Nephron (organoid): ENCODE data around the gene HNRNPH3.
A peak's percentile ranks its signal among the peaks of the same experiment; 100 is the strongest.

ENCODE experiments used
- H3K27ac Mint-ChIP-seq, 3 experiments: 2 replicates each; pipeline ENCODE4 v1.8.0; 2020; ENCODE audit warnings: mixed read lengths in 3 of 3, mild to moderate bottlenecking in 2 of 3, moderate library complexity in 1 of 3
- H3K27me3 Mint-ChIP-seq: 2 replicates; pipeline ENCODE4 v1.8.0; 2021; ENCODE audit warnings: low read depth, mild to moderate bottlenecking, moderate library complexity, mixed read lengths
- H3K36me3 Mint-ChIP-seq: 2 replicates; pipeline ENCODE4 v1.8.0; 2020; ENCODE audit warnings: low read depth, mixed read lengths
- H3K4me1 Mint-ChIP-seq: 2 replicates; pipeline ENCODE4 v1.8.0; 2020; ENCODE audit warnings: mixed read lengths
- H3K4me3 Mint-ChIP-seq, 3 experiments: 2 replicates each; pipeline ENCODE4 v1.8.0; 2020; ENCODE audit warnings: mild to moderate bottlenecking in 3 of 3, mixed read lengths in 3 of 3, moderate library complexity in 2 of 3
- H3K9me3 Mint-ChIP-seq: 2 replicates; pipeline ENCODE4 v1.8.0; 2020; ENCODE audit warnings: mixed read lengths
- TF ChIP-seq, protein P1 (sequence below), 3 experiments: fragments of 200-600 bp; sonication (generic); IDR thresholded peaks; one replicate each; pipeline ENCODE4 v1.5.0; 2021; ENCODE audit warnings: antibody characterized with exemption in 3 of 3; ENCODE audit not compliant: unreplicated experiment in 3 of 3

Gene HNRNPH3

DNA sequence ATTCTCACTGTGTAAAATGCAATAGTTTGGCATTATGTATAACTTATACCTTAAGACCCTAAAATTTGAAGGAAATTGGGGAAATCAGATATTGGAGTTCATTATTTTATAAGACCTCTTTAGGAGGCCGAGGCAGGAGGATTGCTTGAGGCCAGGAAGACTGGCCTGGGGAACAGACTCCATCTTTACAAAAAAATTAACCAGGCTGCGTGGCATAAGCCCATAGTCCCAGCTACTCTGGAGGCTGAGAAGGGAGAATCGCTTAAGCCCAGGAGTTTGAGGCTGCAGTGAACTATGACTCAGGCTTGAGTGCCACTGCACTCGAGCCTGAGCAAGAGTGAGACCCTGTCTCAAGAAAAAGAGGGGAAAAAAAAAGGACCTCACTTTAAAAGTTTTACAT, 14.9 kb downstream of the HNRNPH3 start:
- no peak overlapping the region for H3K27ac Mint-ChIP-seq
- H3K27me3 Mint-ChIP-seq, result no peaks in the 10 kb centered on the region
- no peaks in the 10 kb centered on the region for H3K9me3 Mint-ChIP-seq
- H3K4me3 Mint-ChIP-seq, result no peak overlapping the region
- TF ChIP-seq, protein P1, sequence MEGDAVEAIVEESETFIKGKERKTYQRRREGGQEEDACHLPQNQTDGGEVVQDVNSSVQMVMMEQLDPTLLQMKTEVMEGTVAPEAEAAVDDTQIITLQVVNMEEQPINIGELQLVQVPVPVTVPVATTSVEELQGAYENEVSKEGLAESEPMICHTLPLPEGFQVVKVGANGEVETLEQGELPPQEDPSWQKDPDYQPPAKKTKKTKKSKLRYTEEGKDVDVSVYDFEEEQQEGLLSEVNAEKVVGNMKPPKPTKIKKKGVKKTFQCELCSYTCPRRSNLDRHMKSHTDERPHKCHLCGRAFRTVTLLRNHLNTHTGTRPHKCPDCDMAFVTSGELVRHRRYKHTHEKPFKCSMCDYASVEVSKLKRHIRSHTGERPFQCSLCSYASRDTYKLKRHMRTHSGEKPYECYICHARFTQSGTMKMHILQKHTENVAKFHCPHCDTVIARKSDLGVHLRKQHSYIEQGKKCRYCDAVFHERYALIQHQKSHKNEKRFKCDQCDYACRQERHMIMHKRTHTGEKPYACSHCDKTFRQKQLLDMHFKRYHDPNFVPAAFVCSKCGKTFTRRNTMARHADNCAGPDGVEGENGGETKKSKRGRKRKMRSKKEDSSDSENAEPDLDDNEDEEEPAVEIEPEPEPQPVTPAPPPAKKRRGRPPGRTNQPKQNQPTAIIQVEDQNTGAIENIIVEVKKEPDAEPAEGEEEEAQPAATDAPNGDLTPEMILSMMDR (IDR thresholded peaks at IDR 0.05; ENCODE audit: unreplicated experiment in 3 of 3), result no peak
- H3K36me3 Mint-ChIP-seq, result peaks cover 65% of the 10 kb centered on the region
- no peaks in the 10 kb centered on the region for H3K4me1 Mint-ChIP-seq

DNA sequence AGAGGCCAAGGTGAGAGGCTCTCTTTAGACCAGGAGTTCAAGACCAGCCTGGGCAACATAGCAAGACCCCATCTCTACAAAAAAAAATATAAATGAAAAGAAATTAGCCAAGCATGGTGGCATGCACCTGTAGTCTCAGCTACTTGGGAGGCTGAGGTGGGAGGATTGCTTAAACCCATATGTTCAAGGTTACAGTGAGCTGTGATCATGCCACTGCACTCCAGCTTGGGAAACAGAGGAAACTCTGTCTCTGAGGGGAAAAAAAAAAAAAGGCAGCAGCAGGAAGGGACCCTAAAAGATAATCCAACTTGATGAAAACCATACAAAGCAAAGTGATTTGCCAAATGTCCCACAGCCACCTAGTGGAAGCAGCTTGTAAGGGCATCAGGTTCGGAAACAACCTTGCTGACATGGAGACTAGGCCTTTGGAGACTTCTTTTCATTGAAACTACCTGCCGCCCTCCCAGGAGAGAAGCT, 16.4 kb downstream of the HNRNPH3 start:
- Mint-ChIP-seq H3K27ac (peak overlapping the region; percentile 54 to 67 (median 64)), H3K36me3 (peaks cover 64% of the 10 kb centered on the region), H3K9me3 (no peaks in the 10 kb centered on the region), H3K4me3 (no peak overlapping the region), H3K27me3 (no peaks in the 10 kb centered on the region), H3K4me1 (no peaks in the 10 kb centered on the region)
- TF ChIP-seq, protein P1 (IDR thresholded peaks at IDR 0.05; ENCODE audit: unreplicated experiment in 3 of 3), result peak; percentile 54 to 70 (median 58)

DNA sequence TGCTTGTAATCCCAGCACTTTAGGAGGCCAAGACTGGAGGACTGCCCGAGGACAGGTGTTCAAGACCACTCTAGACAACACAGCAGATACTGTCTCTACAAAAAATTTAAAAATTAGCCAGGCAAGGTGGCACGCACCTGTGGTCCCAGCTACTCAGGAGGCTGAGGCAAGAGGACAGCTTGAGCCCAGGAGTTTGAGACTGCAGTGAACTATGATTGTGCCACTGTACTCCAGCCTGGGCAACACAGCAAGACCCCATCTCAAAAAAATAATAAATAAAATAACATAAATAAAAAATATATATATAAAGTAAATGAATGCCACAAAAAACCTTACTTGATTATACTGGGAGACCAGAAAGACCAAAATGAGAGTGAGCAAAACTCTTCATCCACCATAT, 21.7 kb downstream of the HNRNPH3 start:
- Mint-ChIP-seq H3K27me3 (no peaks in the 10 kb centered on the region), H3K9me3 (no peaks in the 10 kb centered on the region), H3K36me3 (peaks cover 49% of the 10 kb centered on the region), H3K4me3 (no peak overlapping the region), H3K27ac (no peak overlapping the region), H3K4me1 (no peaks in the 10 kb centered on the region)
- TF ChIP-seq, protein P1 (IDR thresholded peaks at IDR 0.05; ENCODE audit: unreplicated experiment in 3 of 3), result no peak

DNA sequence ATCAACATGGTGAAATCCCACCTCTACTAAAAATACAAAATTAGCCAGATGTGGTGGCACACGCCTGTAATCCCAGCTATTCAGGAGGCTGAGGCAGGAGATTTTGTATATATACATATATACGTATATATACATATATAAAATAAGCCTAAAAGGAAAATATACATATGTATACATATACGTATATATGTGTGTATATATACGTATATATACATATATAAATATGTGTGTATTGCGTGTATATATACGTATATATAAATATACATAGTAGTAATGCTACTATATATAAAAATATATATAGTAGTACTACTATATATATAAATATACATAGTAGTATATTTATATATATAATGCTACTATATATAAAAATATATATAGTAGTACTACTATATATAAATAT, 27.3 kb downstream of the HNRNPH3 start:
- H3K27me3 Mint-ChIP-seq, result no peaks in the 10 kb centered on the region
- no peak overlapping the region for H3K27ac Mint-ChIP-seq
- TF ChIP-seq, protein P1 (IDR thresholded peaks at IDR 0.05; ENCODE audit: unreplicated experiment in 3 of 3), result no peak
- H3K4me3 Mint-ChIP-seq, result no peak overlapping the region
- H3K9me3 Mint-ChIP-seq, result no peaks in the 10 kb centered on the region
- H3K36me3 Mint-ChIP-seq, result peaks cover 45% of the 10 kb centered on the region
- H3K4me1 Mint-ChIP-seq, result no peaks in the 10 kb centered on the region

DNA sequence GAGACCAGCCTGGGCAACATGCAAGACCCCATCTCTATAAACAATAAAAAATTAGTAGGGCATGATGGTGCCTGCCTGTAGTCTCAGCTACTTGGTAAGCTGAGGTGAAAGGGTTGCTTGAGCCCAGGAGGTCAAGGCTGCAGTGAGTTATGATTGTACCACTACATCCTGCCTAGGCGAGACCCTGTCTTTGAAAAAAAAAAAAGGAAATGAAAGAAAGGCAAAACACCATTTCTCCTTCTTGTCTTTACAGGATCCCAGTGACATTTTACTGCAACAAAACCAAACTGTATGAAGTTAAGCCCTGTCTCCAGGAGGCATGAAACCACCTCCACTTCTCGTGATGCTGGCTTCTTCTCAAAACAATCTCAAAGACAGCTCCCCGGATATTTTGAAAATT, 30.7 kb downstream of the HNRNPH3 start:
- Mint-ChIP-seq H3K4me3 (no peak overlapping the region), H3K27ac (no peak overlapping the region), H3K4me1 (no peaks in the 10 kb centered on the region), H3K27me3 (peaks cover 3% of the 10 kb centered on the region), H3K36me3 (peaks cover 38% of the 10 kb centered on the region), H3K9me3 (no peaks in the 10 kb centered on the region)
- TF ChIP-seq, protein P1 (IDR thresholded peaks at IDR 0.05; ENCODE audit: unreplicated experiment in 3 of 3), result no peak

DNA sequence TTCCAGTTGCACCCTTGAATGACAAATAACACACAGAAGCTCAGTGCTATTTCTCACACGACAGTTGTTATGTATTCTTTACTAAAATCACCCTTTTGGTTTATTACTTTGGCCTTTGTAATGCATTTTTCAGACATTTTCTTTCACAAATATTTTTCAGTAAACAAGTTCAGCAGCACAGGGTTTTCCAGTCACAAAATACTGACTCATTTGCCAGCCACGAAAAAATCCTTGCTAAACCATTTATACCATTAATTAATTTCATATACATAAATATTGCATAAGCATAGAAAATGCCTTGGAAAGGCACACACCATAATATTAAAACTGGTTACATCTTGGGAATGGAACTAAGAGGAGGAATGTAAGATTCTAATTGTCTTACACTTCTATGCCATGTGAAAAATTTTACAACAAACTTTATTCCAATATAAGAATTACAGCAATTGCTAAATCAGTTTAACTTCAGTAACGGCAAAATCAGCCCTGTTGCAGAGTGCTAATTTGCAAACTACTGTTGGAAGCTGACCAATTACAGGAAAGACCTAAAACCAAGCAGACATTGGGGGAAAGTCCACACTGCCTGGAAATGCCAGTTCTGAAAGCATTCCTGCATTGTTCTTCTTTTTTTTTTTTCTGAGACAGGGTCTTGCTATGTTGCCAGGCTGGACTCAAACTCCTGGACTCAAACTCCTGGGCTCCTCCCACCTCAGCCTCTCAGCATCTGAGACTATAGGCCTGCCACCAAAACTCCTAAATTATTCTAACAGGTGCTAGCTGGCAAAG, 32.4 kb downstream of the HNRNPH3 start:
- H3K27me3 Mint-ChIP-seq, result peaks cover 3% of the 10 kb centered on the region
- H3K9me3 Mint-ChIP-seq, result no peaks in the 10 kb centered on the region
- no peaks in the 10 kb centered on the region for H3K4me1 Mint-ChIP-seq
- no peak overlapping the region for H3K27ac Mint-ChIP-seq
- H3K4me3 Mint-ChIP-seq, result no peak overlapping the region
- TF ChIP-seq, protein P1 (IDR thresholded peaks at IDR 0.05; ENCODE audit: unreplicated experiment in 3 of 3), result no peak
- peaks cover 33% of the 10 kb centered on the region for H3K36me3 Mint-ChIP-seq
